Liver (tissue), 9 donors: Measurements from ENCODE around the gene CDH13. TPM values are rescaled to one million over a fixed set of nuclear protein-coding genes. Genes with fewer than 3 reads are reported as not detected.

Experiments
- DNase-seq: peaks from one replicate; pipeline ENCODE4 v3.0.0-alpha.2; 2017; ENCODE audit warnings: low spot score
- H3K27ac ChIP-seq, 2 donors: one replicate each; pipeline ENCODE4 v1.7.0; 2013; ENCODE audit warnings: inconsistent platforms in 2 of 2, low read length in 2 of 2, control low read depth in 1 of 2, low read depth in 1 of 2, mild to moderate bottlenecking in 1 of 2
- H3K27me3 ChIP-seq, 4 donors: one replicate each; pipeline versions ENCODE4 v1.6.1 to v1.7.0; 2013; ENCODE audit warnings: low read length in 3 of 4, inconsistent platforms in 1 of 4, mild to moderate bottlenecking in 1 of 4, moderate library complexity in 1 of 4; ENCODE audit not compliant: control insufficient read depth in 4 of 4, insufficient read depth in 4 of 4
- H3K36me3 ChIP-seq, 4 donors: one replicate each; pipeline versions ENCODE4 v1.6.1 to v1.7.0; 2013; ENCODE audit warnings: low read length in 3 of 4, mild to moderate bottlenecking in 3 of 4, low read depth in 1 of 4, moderate library complexity in 1 of 4; ENCODE audit not compliant: control insufficient read depth in 4 of 4, insufficient read depth in 3 of 4
- H3K4me1 ChIP-seq, 4 donors: one replicate each; pipeline versions ENCODE4 v1.6.1 to v1.7.0; 2013; ENCODE audit warnings: low read length in 3 of 4, mild to moderate bottlenecking in 3 of 4, moderate library complexity in 1 of 4; ENCODE audit not compliant: control insufficient read depth in 4 of 4, insufficient read depth in 4 of 4
- H3K4me3 ChIP-seq, 3 donors: one replicate each; pipeline versions ENCODE4 v1.6.1 to v1.7.0; 2013; ENCODE audit warnings: low read length in 3 of 3, control low read depth in 1 of 3, low read depth in 1 of 3, mild to moderate bottlenecking in 1 of 3
- H3K9ac ChIP-seq, 2 donors: one replicate each; pipeline ENCODE4 v1.7.0; 2013; ENCODE audit warnings: low read length in 2 of 2, mild to moderate bottlenecking in 2 of 2, moderate library complexity in 2 of 2, control low read depth in 1 of 2, low read depth in 1 of 2
- H3K9me3 ChIP-seq, 4 donors: one replicate each; pipeline versions ENCODE4 v1.6.1 to v1.7.0; 2013; ENCODE audit warnings: low read length in 3 of 4; ENCODE audit not compliant: control insufficient read depth in 4 of 4
- ATF3 ChIP-seq: IDR thresholded peaks from 2 replicates; pipeline ENCODE4 v1.6.1; 2016; ENCODE audit warnings: antibody characterized with exemption
- CTCF ChIP-seq: fragments of 150-350 bp; IDR thresholded peaks from 2 replicates; pipeline ENCODE4 v1.5.1; 2017; ENCODE audit warnings: improper control_type of control experiment, low read depth, low read length; ENCODE audit not compliant: missing input control
- EGR1 ChIP-seq, 2 donors: IDR thresholded peaks; 2 replicates each; pipeline ENCODE4 v1.6.1; 2016 to 2018; ENCODE audit warnings: antibody characterized with exemption in 2 of 2, low read depth in 2 of 2
- FOXA1 ChIP-seq: IDR thresholded peaks from 2 replicates; pipeline ENCODE4 v1.6.1; 2016; ENCODE audit warnings: antibody characterized with exemption
- FOXA2 ChIP-seq: IDR thresholded peaks from 2 replicates; pipeline ENCODE4 v1.6.1; 2016; ENCODE audit warnings: antibody characterized with exemption
- GABPA ChIP-seq, 2 donors: IDR thresholded peaks in 1 of 2; conservative IDR thresholded peaks in 1 of 2; 2 replicates each; pipeline ENCODE4 v1.6.1; 2016; ENCODE audit warnings: antibody characterized with exemption in 2 of 2, mild to moderate bottlenecking in 1 of 2, moderate library complexity in 1 of 2
- HNF4A ChIP-seq, 2 donors: conservative IDR thresholded peaks; 2 replicates each; pipeline ENCODE4 v1.6.1; 2016; ENCODE audit warnings: antibody characterized with exemption in 2 of 2, mild to moderate bottlenecking in 2 of 2
- HNF4G ChIP-seq: IDR thresholded peaks from 2 replicates; pipeline ENCODE4 v1.6.1; 2016; ENCODE audit warnings: antibody characterized with exemption
- JUND ChIP-seq, 2 donors: IDR thresholded peaks; 2 replicates each; pipeline ENCODE4 v1.6.1; 2016; ENCODE audit warnings: antibody characterized with exemption in 2 of 2
- MAX ChIP-seq: IDR thresholded peaks from 2 replicates; pipeline ENCODE4 v1.6.1; 2016; ENCODE audit warnings: antibody characterized with exemption
- NR2F2 ChIP-seq: IDR thresholded peaks from 2 replicates; pipeline ENCODE4 v1.6.1; 2016; ENCODE audit warnings: antibody characterized with exemption
- RAD21 ChIP-seq, 2 donors: IDR thresholded peaks; 2 replicates each; pipeline ENCODE4 v1.6.1; 2016; ENCODE audit warnings: antibody characterized with exemption in 2 of 2, mild to moderate bottlenecking in 2 of 2
- REST ChIP-seq: IDR thresholded peaks from 2 replicates; pipeline ENCODE4 v1.6.1; 2016; ENCODE audit warnings: antibody characterized with exemption, mild to moderate bottlenecking
- RXRA ChIP-seq, 2 donors: IDR thresholded peaks; 2 replicates each; pipeline ENCODE4 v1.6.1; 2017 to 2018; ENCODE audit warnings: antibody characterized with exemption in 2 of 2, mild to moderate bottlenecking in 1 of 2
- SP1 ChIP-seq: IDR thresholded peaks from 2 replicates; pipeline ENCODE4 v1.6.1; 2018; ENCODE audit warnings: antibody characterized with exemption, mild to moderate bottlenecking
- TAF1 ChIP-seq: conservative IDR thresholded peaks from 2 replicates; pipeline ENCODE4 v1.6.1; 2016; ENCODE audit warnings: antibody characterized with exemption, mild to moderate bottlenecking
- YY1 ChIP-seq: IDR thresholded peaks from 2 replicates; pipeline ENCODE4 v1.6.1; 2016; ENCODE audit warnings: antibody characterized with exemption, mild to moderate bottlenecking
- ZBTB33 ChIP-seq: IDR thresholded peaks from 2 replicates; pipeline ENCODE4 v1.6.1; 2016; ENCODE audit warnings: antibody characterized with exemption
- WGBS: extraction: QIAGEN DNeasy Blood & Tissue Kit; methylation state at CpG from one replicate; pipeline ENCODE4 v1.1.7; 2013; 5-methylcytosine and 5-hydroxymethylcytosine counted together
- polyA plus RNA-seq, 2 donors: library from polyadenylated mRNA; stranded (reverse) in 1 of 2; unstranded in 1 of 2; fragments of 200-250 nt in 1 of 2; fragments of >200 nt in 1 of 2; fragmentation: Nextera tagmentation in 1 of 2; extraction: Ambion mirVana in 1 of 2; gene quantifications; one replicate each; pipeline versions ENCODE4 v1.2.1 to v1.2.3, GENCODE V29; 2013 to 2015
- total RNA-seq, 2 donors: library from RNA; depleted of rRNA; stranded (reverse); fragments of >200 nt; gene quantifications; one replicate each; pipeline ENCODE4 v1.2.3, GENCODE V29; 2014
- donor health status: healthy.
- donor health status: healthy.
- donor health status: healthy.
- donor health status: healthy.
- donor health status: healthy.

CDH13 gene
- total and polyA plus RNA-seq, 4 donors: 0.21 to 1.5 (median 0.58) TPM

- no peak for TF ChIP-seq CTCF
- no peak for TF ChIP-seq FOXA1
- TF ChIP-seq YY1: no peak
- TF ChIP-seq FOXA2: no peak
Observed at GRCh38 chr16:83453977-83454376, 827.2 kb downstream of the CDH13 start (continued).

- Histone ChIP-seq H3K4me1 (no peaks in the 10 kb centered on the region), H3K4me3 (no peak overlapping the region), H3K9ac (no peak overlapping the region), H3K27me3 (peaks cover 0 to 7% (median 0%) of the 10 kb centered on the region in 4 donors), H3K36me3 (no peaks in the 10 kb centered on the region), H3K9me3 (no peaks in the 10 kb centered on the region), H3K27ac (no peak overlapping the region)
- DNase-seq: no peak
- WGBS: 66% methylated on average over 6 of the region's 6 CpGs
- TF ChIP-seq JUND (IDR thresholded peaks at IDR 0.05) (no peak), MAX (no peak), TAF1 (no peak), ZBTB33 (no peak), SP1 (no peak), HNF4G (no peak)
Observed at GRCh38 chr16:83455716-83456115, 828.9 kb downstream of the CDH13 start.

- Histone ChIP-seq H3K4me1 (no peaks in the 10 kb centered on the region), H3K27ac (no peak overlapping the region), H3K9ac (no peak overlapping the region), H3K27me3 (peaks cover 0 to 4% (median 0%) of the 10 kb centered on the region in 4 donors), H3K36me3 (no peaks in the 10 kb centered on the region), H3K9me3 (no peaks in the 10 kb centered on the region), H3K4me3 (no peak overlapping the region)
- 75% methylated on average over 8 of the region's 8 CpGs for WGBS
- TF ChIP-seq NR2F2 (no peak), ZBTB33 (no peak), YY1 (no peak), REST (no peak), ATF3 (no peak), HNF4A (conservative IDR thresholded peaks at IDR 0.05) (no peak), GABPA (IDR thresholded peaks at IDR 0.05 in 1 of 2, conservative IDR thresholded peaks at IDR 0.05 in 1 of 2) (no peak), MAX (no peak), TAF1 (no peak), RXRA (IDR thresholded peaks at IDR 0.05) (no peak), JUND (IDR thresholded peaks at IDR 0.05) (no peak), FOXA2 (no peak), RAD21 (IDR thresholded peaks at IDR 0.05) (no peak), HNF4G (no peak), EGR1 (IDR thresholded peaks at IDR 0.05; ENCODE audit: low read depth in 2 of 2) (no peak), SP1 (no peak), CTCF (no peak)
- DNase-seq: no peak
Observed at GRCh38 chr16:83456934-83457333, 830.2 kb downstream of the CDH13 start.
